ENCODE data around the gene HS3ST5. TPM values are rescaled to one million over a fixed set of nuclear protein-coding genes. Genes with fewer than 3 reads are reported as not detected.
A peak's percentile ranks its signal among the peaks of the same experiment; 100 is the strongest.

HS3ST5 gene
- total and polyA plus RNA-seq, 2 experiments from 2014 or later = 2.4 to 4.1 TPM

DNA sequence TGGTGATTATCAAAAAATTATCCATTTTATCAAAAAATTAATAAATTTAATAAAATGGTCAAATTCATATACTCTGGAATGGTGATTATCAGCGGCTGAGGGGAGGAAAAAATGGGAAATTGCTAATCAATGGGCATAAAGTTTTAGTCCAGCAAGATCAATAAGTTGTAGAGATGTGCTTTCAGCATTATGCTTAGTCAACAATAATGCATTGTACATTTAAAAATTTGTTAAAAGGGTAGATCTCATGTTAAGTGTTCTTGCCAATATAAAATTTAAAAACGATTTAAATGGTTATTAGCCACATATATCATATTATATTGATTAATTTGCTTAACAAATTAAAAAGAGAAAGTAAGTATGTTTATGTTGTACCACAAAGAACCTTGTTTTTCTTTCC, 56.6 kb downstream of the HS3ST5 start:
- Histone ChIP-seq H3K27ac (no peak overlapping the region), H3K9me3 (ENCODE audit: low read depth) (no peaks in the 10 kb centered on the region), H3K27me3 (no peaks in the 10 kb centered on the region), H3K36me3 (no peaks in the 10 kb centered on the region), H3K4me1 (ENCODE audit: low read depth) (peaks cover 9% of the 10 kb centered on the region), H3K4me3 (no peak overlapping the region)
- TF ChIP-seq, protein P1, sequence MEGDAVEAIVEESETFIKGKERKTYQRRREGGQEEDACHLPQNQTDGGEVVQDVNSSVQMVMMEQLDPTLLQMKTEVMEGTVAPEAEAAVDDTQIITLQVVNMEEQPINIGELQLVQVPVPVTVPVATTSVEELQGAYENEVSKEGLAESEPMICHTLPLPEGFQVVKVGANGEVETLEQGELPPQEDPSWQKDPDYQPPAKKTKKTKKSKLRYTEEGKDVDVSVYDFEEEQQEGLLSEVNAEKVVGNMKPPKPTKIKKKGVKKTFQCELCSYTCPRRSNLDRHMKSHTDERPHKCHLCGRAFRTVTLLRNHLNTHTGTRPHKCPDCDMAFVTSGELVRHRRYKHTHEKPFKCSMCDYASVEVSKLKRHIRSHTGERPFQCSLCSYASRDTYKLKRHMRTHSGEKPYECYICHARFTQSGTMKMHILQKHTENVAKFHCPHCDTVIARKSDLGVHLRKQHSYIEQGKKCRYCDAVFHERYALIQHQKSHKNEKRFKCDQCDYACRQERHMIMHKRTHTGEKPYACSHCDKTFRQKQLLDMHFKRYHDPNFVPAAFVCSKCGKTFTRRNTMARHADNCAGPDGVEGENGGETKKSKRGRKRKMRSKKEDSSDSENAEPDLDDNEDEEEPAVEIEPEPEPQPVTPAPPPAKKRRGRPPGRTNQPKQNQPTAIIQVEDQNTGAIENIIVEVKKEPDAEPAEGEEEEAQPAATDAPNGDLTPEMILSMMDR (IDR thresholded peaks at IDR 0.05; ENCODE audit: low read depth, low read length) = no peak
- DNase-seq (ENCODE audit: low read depth in 1 of 2, low spot score in 1 of 2) = no peak

DNA sequence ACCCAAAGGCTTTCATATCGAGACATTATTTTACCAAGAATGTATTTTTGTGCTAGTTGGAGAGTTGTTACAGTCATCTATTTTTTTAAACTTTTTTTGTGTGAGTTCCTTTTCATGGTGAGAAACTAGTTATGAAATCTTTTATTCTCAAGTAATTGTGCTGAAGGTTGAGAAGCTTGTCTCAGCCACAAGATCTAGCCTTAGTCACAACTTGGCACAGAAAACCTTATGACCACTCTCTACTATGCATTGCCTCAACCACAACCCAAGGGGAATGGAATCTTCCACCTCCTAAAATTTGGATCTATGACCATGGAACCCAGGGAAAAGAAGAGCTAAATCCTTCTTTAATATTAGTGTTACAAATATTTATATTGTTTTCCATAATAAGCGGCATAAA, 58.5 kb downstream of the HS3ST5 start:
- no peak overlapping the region for H3K4me3 ChIP-seq
- no peaks in the 10 kb centered on the region for H3K9me3 ChIP-seq (ENCODE audit: low read depth)
- no peaks in the 10 kb centered on the region for H3K36me3 ChIP-seq
- no peak overlapping the region for H3K27ac ChIP-seq
- no peaks in the 10 kb centered on the region for H3K27me3 ChIP-seq
- H3K4me1 ChIP-seq (ENCODE audit: low read depth) = peaks cover 9% of the 10 kb centered on the region
- TF ChIP-seq, protein P1 (IDR thresholded peaks at IDR 0.05; ENCODE audit: low read depth, low read length) = no peak
- peak in 1 of 2 donors; percentile 18 for DNase-seq (ENCODE audit: low read depth in 1 of 2, low spot score in 1 of 2)

DNA sequence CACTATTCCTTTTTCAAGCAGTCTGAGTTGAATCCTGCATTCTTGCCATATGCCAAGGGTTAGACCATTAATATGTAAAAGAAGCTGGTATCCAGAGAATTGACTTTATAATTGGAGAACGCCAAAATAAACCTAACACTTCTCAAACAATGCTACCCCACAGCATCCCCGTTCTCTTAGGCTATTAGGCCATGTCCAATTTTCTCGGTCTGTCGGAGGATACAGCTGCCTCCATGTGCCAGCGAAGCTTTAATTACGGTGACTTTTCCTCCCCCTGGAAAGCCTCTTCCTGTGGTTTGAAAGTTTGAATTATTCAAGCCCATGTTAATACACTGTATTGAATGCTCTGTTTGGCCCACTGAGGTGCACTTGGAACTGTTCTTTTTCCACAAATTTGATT, 60.5 kb downstream of the HS3ST5 start:
- Histone ChIP-seq H3K4me3 (no peak overlapping the region), H3K27me3 (no peaks in the 10 kb centered on the region), H3K4me1 (ENCODE audit: low read depth) (peaks cover 13% of the 10 kb centered on the region), H3K36me3 (no peaks in the 10 kb centered on the region), H3K27ac (no peak overlapping the region), H3K9me3 (ENCODE audit: low read depth) (no peaks in the 10 kb centered on the region)
- TF ChIP-seq, protein P1 (IDR thresholded peaks at IDR 0.05; ENCODE audit: low read depth, low read length) = no peak
- no peak for DNase-seq (ENCODE audit: low read depth in 1 of 2, low spot score in 1 of 2)

DNA sequence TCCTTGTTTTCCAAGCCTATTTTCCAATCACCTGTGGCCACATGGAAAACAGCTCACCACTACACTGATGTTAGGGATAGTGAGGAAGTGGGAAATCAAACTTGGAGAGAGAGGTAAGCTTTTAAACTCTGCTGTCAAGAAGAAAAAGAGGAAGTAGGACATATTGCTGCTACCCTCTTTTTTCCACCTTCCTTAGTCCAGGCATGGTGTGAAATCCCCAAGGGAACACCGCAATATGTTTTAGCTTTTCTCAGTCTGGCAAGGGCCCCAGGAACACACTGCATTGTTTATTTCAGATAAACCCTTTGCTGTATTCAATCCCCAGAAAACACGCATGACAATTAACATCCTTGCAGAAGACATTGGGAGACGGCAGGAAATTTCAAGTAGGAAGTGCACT, 61.3 kb downstream of the HS3ST5 start:
- no peaks in the 10 kb centered on the region for H3K9me3 ChIP-seq (ENCODE audit: low read depth)
- no peak for DNase-seq (ENCODE audit: low read depth in 1 of 2, low spot score in 1 of 2)
- H3K27ac ChIP-seq = no peak overlapping the region
- H3K27me3 ChIP-seq = no peaks in the 10 kb centered on the region
- no peaks in the 10 kb centered on the region for H3K36me3 ChIP-seq
- peaks cover 13% of the 10 kb centered on the region for H3K4me1 ChIP-seq (ENCODE audit: low read depth)
- H3K4me3 ChIP-seq = no peak overlapping the region
- TF ChIP-seq, protein P1 (IDR thresholded peaks at IDR 0.05; ENCODE audit: low read depth, low read length) = no peak

DNA sequence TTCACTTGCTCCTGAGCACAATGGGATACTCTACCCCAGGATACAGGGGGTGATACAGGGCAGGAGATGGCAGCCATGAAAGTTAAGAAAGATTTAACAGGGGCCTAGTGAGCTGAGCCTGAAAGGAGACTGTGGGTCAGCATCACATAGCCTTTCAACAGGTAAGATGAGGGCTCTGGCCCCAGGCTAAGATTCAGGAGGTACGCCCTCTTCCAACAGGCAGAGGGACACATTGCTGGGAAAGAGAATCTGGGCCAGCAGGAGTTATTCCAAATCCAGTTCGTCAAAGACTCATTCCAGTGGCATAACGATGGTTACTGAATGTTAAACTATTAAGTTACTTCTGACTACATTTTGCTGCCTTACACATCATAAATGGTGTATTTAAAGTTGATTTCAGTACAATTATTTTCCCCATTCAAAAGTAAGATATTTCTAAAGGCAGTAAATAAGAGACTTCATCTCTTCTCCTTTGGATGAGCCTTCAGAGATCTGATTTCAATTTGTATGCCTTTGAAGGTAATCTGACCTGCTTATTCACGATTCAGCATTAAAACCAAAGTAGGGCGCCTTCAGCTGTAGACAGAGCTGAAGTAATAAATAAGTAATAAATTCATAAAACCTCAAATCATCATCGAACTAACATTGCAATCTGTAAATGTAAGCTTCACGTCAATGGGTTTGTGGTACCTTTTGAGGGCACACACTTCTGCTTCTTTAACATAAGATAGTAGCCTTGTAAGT, 62.4 kb downstream of the HS3ST5 start:
- TF ChIP-seq, protein P1 (IDR thresholded peaks at IDR 0.05; ENCODE audit: low read depth, low read length) = no peak
- no peak for DNase-seq (ENCODE audit: low read depth in 1 of 2, low spot score in 1 of 2)
- Histone ChIP-seq H3K4me1 (ENCODE audit: low read depth) (peaks cover 13% of the 10 kb centered on the region), H3K27ac (no peak overlapping the region), H3K27me3 (no peaks in the 10 kb centered on the region), H3K36me3 (no peaks in the 10 kb centered on the region), H3K4me3 (no peak overlapping the region), H3K9me3 (ENCODE audit: low read depth) (no peaks in the 10 kb centered on the region)

Data from cardiac muscle cell (in vitro differentiated cells and primary cell).